Measurements from ENCODE around the gene ATP6V0E1. TPM values are rescaled to one million over a fixed set of nuclear protein-coding genes. Genes with fewer than 3 reads are reported as not detected.
A peak's percentile ranks its signal among the peaks of the same experiment; 100 is the strongest.

ATP6V0E1 gene
- total RNA-seq, 2 experiments from 2014 or later = 31.1 to 31.9 TPM

DNA sequence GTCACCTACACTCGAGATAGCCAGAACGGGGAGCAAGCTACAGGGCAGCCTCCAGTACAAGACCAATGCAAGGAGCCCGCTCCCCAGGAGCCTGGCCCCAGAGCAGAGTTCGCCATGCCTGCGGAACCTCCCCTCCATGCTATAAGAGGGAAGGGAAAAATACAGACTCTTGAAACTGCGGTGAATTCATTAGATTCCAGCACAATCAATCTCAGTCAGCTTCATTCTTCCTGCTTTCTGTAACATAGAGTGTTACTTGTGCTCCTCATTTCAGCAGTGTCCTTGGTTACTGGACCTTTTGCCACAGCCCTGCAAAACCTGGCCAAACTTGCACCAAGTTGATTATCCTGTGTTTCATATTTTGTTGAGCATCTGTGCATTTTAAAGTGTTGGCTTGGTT lies 50.4 kb downstream of the ATP6V0E1 start:
- H3K4me3 Mint-ChIP-seq = no peak overlapping the region
- no peaks in the 10 kb centered on the region for H3K9me3 ChIP-seq (ENCODE audit: control insufficient read depth in 1 of 2, insufficient read depth in 1 of 2, low read length in 2 of 2)
- no peaks in the 10 kb centered on the region for H3K27me3 Mint-ChIP-seq
- ChIA-PET POLR2A (interaction anchor here (0.7 to 3.1 kb wide), 3 partner anchors 23 to 107 kb away, joined by 3 to 32 read pairs (median 5); partner anchors contain the start of gene ATP6V0E1), CTCF (no interaction called here)
- intact Hi-C loops (cut with DNase I, micrococcal nuclease) = loop anchor here in 1 of 2 experiments (1.0 kb wide), 1 partner anchor 36 kb away; no protein-coding TSS in a partner anchor
- ATAC-seq (ENCODE audit: poor library complexity) = no peak
- H3K4me3 ChIP-seq (ENCODE audit: low read length) = no peak overlapping the region
- peak overlapping the region; percentile 15 to 80 for H3K27ac ChIP-seq (ENCODE audit: low read depth in 1 of 2, low read length in 2 of 2)
- DNase-seq = no peak
- peaks cover 53% of the 10 kb centered on the region for H3K4me1 Mint-ChIP-seq (ENCODE audit: low read depth)
- H3K27me3 ChIP-seq (ENCODE audit: control insufficient read depth in 1 of 2, insufficient read depth in 2 of 2, low read length in 2 of 2) = no peaks in the 10 kb centered on the region
- peaks cover 20% of the 10 kb centered on the region for H3K36me3 Mint-ChIP-seq (ENCODE audit: low read depth)
- no peak for TF ChIP-seq CTCF (IDR thresholded peaks at IDR 0.05)
- no peaks in the 10 kb centered on the region for H3K9me3 Mint-ChIP-seq
- H3K4me1 ChIP-seq (ENCODE audit: insufficient read depth, low read length) = peaks cover 38% of the 10 kb centered on the region
- H3K36me3 ChIP-seq (ENCODE audit: insufficient read depth, low read length) = peaks cover 11% of the 10 kb centered on the region
- H3K27ac Mint-ChIP-seq = peak overlapping the region; percentile 93

- intact Hi-C loops (cut with DNase I, micrococcal nuclease) = loop anchor here in 1 of 2 experiments (2.0 kb wide), 1 partner anchor 19 kb away; no protein-coding TSS in a partner anchor
- H3K4me3 Mint-ChIP-seq = peak overlapping the region; percentile 86
Measured at GRCh38 chr5:173035904-173036707, 52.5 kb downstream of the ATP6V0E1 start.

More at GRCh38 chr5:173035904-173036707, 52.5 kb downstream of the ATP6V0E1 start:
- Histone ChIP-seq H3K36me3 (ENCODE audit: insufficient read depth, low read length) (peaks cover 11% of the 10 kb centered on the region), H3K27ac (ENCODE audit: low read depth in 1 of 2, low read length in 2 of 2) (peak overlapping the region; percentile 78 to 80), H3K27me3 (ENCODE audit: control insufficient read depth in 1 of 2, insufficient read depth in 2 of 2, low read length in 2 of 2) (no peaks in the 10 kb centered on the region), H3K4me3 (ENCODE audit: low read length) (peak overlapping the region; percentile 45), H3K9me3 (ENCODE audit: control insufficient read depth in 1 of 2, insufficient read depth in 1 of 2, low read length in 2 of 2) (no peaks in the 10 kb centered on the region), H3K4me1 (ENCODE audit: insufficient read depth, low read length) (peaks cover 35% of the 10 kb centered on the region)
- Mint-ChIP-seq H3K27ac (peak overlapping the region; percentile 93), H3K4me1 (ENCODE audit: low read depth) (peaks cover 66% of the 10 kb centered on the region), H3K27me3 (no peaks in the 10 kb centered on the region), H3K9me3 (no peaks in the 10 kb centered on the region), H3K36me3 (ENCODE audit: low read depth) (peaks cover 20% of the 10 kb centered on the region)
- DNase-seq (peak in 3 of 14 experiments; percentile 27 to 48 (median 36)), ATAC-seq (ENCODE audit: poor library complexity) (no peak)
- CTCF ChIA-PET = interaction anchor here (0.8 to 1.3 kb wide), 4 partner anchors 17 to 120 kb away, joined by 3 to 5 read pairs (median 4); no protein-coding TSS in a partner anchor
- POLR2A ChIA-PET = interaction anchor here (0.6 to 3.1 kb wide), 14 partner anchors 7 to 265 kb away, joined by 3 to 37 read pairs (median 4); partner anchors contain the start of genes ATP6V0E1, BNIP1 and DUSP1
- no peak for TF ChIP-seq CTCF (IDR thresholded peaks at IDR 0.05)

All from CD4-positive, alpha-beta T cell (primary cell).